GM12878 (cell line): ENCODE results near the gene CSRP1. TPM values are rescaled to one million over a fixed set of nuclear protein-coding genes. Genes with fewer than 3 reads are reported as not detected.
A peak's percentile ranks its signal among the peaks of the same experiment; 100 is the strongest.

Experiments
- BHLHE40 ChIP-seq, 2 experiments: fragments of 450-650 bp in 1 of 2; IDR thresholded peaks; 2 replicates each; pipeline ENCODE4 v1.6.1; 2011 to 2017; ENCODE audit warnings: low read depth in 2 of 2, borderline replicate concordance in 1 of 2, improper control_type of control experiment in 1 of 2, low read length in 1 of 2, mild to moderate bottlenecking in 1 of 2
- JUND ChIP-seq: IDR thresholded peaks from 2 replicates; pipeline ENCODE4 v1.6.1; 2012; ENCODE audit warnings: low read depth, mild to moderate bottlenecking, low read length, improper control_type of control experiment, moderate library complexity
- NFYB ChIP-seq: IDR thresholded peaks from 2 replicates; pipeline ENCODE4 v1.6.1; 2011; ENCODE audit warnings: low read depth, mild to moderate bottlenecking, low read length, improper control_type of control experiment, moderate library complexity; ENCODE audit not compliant: insufficient read depth
- SMAD1 ChIP-seq: fragments of 450-650 bp; IDR thresholded peaks from 2 replicates; pipeline ENCODE4 v1.6.1; 2018; ENCODE audit warnings: mild to moderate bottlenecking, low read depth; ENCODE audit not compliant: partially characterized antibody
- TARDBP ChIP-seq: IDR thresholded peaks from 2 replicates; pipeline ENCODE4 v1.6.1; 2016; ENCODE audit warnings: borderline replicate concordance
- YBX1 ChIP-seq: fragments of 450-650 bp; IDR thresholded peaks from 2 replicates; pipeline ENCODE4 v1.6.1; 2016; ENCODE audit warnings: antibody characterized with exemption
- ZNF207 ChIP-seq: fragments of 450-650 bp; IDR thresholded peaks from 2 replicates; pipeline ENCODE4 v1.6.1; 2014; ENCODE audit warnings: antibody characterized with exemption, mild to moderate bottlenecking, borderline replicate concordance
- polyA plus RNA-seq, 11 experiments: library from polyadenylated mRNA; depleted of rRNA in 4 of 11; unstranded in 6 of 11; stranded (reverse) in 5 of 11; fragments of >200 nt; fragmentation: Nextera tagmentation in 4 of 11; fragmentation: Illumina TruSeq in 1 of 11; extraction: Ambion mirVana in 4 of 11; extraction: Trizol in 1 of 11; gene quantifications; 1 replicate in 1 of 11; 2 replicates in 10 of 11; pipeline versions ENCODE4 v1.2.1 to v1.2.3, GENCODE V29; 2011 to 2016; ENCODE audit warnings: inconsistent platforms in 2 of 11, missing spikeins in 2 of 11, low read depth in 1 of 11
- total RNA-seq, 4 experiments: library from RNA; depleted of rRNA in 3 of 4; stranded (reverse); fragments of >200 nt in 3 of 4; fragmentation: Illumina TruSeq in 1 of 4; extraction: Trizol in 1 of 4; gene quantifications; 2 replicates each; pipeline versions ENCODE4 v1.2.1 to v1.2.3, GENCODE V29; 2013 to 2021
- TF ChIP-seq, protein P1 (sequence below): fragments of 450-650 bp; IDR thresholded peaks from 2 replicates; pipeline ENCODE4 v1.6.1; 2017; ENCODE audit warnings: mild to moderate bottlenecking
- TF ChIP-seq, protein P2 (sequence below): fragments of 450-650 bp; IDR thresholded peaks from 2 replicates; pipeline ENCODE4 v1.6.1; 2016; ENCODE audit warnings: mild to moderate bottlenecking, moderate library complexity, borderline replicate concordance
- TF ChIP-seq, protein P3 (sequence below): fragments of 150-350 bp; IDR thresholded peaks from 2 replicates; pipeline ENCODE4 v1.6.1; 2016; ENCODE audit warnings: low read depth, low read length
- TF ChIP-seq, protein P4 (sequence below): IDR thresholded peaks from 2 replicates; pipeline ENCODE4 v1.6.1; 2012; ENCODE audit warnings: low read depth, low read length, improper control_type of control experiment
- TF ChIP-seq, protein P5 (sequence below): fragments of 450-650 bp; formaldehyde crosslinking; IDR thresholded peaks from 2 replicates; pipeline ENCODE4 v1.4.0; 2022; ENCODE audit warnings: mild to moderate bottlenecking, moderate library complexity
- TF ChIP-seq, protein P6 (sequence below): IDR thresholded peaks from 2 replicates; pipeline ENCODE4 v1.6.1; 2012; ENCODE audit warnings: low read depth, low read length, improper control_type of control experiment

Gene CSRP1
- total and polyA plus RNA-seq, 10 of the 15 experiments (the other 5 are each of a cell fraction or from before 2014, with no cell fraction given), result 23.4 to 99.2 (median 80.7) TPM

DNA sequence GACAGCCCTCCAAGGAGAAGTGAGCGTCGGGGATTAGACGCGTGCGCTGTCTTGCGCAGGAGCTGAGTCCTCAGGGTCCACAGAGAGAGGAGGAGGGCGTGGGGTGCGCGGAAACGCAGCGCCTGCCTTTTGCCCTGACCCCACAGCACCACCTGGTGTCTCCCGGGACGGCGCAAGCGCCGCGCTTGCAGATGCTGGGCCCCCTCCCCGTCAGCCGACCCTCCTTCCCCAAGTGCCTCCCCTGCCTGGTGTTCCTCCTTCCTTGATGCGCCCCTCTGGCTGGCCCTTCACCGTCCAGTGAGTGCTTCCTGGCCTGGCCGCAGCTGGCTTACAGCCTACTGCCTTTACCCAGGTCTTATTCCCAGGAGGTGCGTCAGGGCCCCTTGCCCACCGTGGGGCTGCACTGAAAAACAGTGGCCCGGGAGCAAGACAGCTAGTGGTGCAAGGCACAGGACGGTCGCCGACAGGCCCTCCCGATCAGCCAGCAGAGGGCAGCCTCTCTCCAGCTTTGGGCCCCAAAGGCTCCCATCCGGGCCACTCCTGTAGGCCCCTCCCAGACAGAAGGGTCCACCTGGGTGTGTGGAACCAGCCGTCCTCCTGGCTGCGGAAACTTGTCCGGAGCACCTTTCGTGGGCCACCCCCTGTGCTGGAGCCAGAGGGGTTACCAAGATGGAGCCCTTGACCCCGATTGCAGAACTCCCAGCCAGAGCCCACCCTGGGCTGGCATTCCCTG, 25.0 kb downstream of the CSRP1 start (continued):
- TF ChIP-seq, protein P1, sequence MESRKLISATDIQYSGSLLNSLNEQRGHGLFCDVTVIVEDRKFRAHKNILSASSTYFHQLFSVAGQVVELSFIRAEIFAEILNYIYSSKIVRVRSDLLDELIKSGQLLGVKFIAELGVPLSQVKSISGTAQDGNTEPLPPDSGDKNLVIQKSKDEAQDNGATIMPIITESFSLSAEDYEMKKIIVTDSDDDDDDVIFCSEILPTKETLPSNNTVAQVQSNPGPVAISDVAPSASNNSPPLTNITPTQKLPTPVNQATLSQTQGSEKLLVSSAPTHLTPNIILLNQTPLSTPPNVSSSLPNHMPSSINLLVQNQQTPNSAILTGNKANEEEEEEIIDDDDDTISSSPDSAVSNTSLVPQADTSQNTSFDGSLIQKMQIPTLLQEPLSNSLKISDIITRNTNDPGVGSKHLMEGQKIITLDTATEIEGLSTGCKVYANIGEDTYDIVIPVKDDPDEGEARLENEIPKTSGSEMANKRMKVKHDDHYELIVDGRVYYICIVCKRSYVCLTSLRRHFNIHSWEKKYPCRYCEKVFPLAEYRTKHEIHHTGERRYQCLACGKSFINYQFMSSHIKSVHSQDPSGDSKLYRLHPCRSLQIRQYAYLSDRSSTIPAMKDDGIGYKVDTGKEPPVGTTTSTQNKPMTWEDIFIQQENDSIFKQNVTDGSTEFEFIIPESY, result no peak
- TF ChIP-seq, protein P2, sequence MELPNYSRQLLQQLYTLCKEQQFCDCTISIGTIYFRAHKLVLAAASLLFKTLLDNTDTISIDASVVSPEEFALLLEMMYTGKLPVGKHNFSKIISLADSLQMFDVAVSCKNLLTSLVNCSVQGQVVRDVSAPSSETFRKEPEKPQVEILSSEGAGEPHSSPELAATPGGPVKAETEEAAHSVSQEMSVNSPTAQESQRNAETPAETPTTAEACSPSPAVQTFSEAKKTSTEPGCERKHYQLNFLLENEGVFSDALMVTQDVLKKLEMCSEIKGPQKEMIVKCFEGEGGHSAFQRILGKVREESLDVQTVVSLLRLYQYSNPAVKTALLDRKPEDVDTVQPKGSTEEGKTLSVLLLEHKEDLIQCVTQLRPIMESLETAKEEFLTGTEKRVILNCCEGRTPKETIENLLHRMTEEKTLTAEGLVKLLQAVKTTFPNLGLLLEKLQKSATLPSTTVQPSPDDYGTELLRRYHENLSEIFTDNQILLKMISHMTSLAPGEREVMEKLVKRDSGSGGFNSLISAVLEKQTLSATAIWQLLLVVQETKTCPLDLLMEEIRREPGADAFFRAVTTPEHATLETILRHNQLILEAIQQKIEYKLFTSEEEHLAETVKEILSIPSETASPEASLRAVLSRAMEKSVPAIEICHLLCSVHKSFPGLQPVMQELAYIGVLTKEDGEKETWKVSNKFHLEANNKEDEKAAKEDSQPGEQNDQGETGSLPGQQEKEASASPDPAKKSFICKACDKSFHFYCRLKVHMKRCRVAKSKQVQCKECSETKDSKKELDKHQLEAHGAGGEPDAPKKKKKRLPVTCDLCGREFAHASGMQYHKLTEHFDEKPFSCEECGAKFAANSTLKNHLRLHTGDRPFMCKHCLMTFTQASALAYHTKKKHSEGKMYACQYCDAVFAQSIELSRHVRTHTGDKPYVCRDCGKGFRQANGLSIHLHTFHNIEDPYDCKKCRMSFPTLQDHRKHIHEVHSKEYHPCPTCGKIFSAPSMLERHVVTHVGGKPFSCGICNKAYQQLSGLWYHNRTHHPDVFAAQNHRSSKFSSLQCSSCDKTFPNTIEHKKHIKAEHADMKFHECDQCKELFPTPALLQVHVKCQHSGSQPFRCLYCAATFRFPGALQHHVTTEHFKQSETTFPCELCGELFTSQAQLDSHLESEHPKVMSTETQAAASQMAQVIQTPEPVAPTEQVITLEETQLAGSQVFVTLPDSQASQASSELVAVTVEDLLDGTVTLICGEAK, result no peak
- TF ChIP-seq, protein P3, sequence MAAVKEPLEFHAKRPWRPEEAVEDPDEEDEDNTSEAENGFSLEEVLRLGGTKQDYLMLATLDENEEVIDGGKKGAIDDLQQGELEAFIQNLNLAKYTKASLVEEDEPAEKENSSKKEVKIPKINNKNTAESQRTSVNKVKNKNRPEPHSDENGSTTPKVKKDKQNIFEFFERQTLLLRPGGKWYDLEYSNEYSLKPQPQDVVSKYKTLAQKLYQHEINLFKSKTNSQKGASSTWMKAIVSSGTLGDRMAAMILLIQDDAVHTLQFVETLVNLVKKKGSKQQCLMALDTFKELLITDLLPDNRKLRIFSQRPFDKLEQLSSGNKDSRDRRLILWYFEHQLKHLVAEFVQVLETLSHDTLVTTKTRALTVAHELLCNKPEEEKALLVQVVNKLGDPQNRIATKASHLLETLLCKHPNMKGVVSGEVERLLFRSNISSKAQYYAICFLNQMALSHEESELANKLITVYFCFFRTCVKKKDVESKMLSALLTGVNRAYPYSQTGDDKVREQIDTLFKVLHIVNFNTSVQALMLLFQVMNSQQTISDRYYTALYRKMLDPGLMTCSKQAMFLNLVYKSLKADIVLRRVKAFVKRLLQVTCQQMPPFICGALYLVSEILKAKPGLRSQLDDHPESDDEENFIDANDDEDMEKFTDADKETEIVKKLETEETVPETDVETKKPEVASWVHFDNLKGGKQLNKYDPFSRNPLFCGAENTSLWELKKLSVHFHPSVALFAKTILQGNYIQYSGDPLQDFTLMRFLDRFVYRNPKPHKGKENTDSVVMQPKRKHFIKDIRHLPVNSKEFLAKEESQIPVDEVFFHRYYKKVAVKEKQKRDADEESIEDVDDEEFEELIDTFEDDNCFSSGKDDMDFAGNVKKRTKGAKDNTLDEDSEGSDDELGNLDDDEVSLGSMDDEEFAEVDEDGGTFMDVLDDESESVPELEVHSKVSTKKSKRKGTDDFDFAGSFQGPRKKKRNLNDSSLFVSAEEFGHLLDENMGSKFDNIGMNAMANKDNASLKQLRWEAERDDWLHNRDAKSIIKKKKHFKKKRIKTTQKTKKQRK, result no peak
- peak; percentile 9 to 10; a peak in 1 of 4 replicates for TF ChIP-seq BHLHE40 (IDR thresholded peaks at IDR 0.05; ENCODE audit: borderline replicate concordance in 1 of 2, low read depth in 2 of 2, low read length in 1 of 2)
- TF ChIP-seq NFYB, result no peak
- TF ChIP-seq ZNF207, result peak; percentile 41; the same call in 1 of the 2 replicates
- no peak for TF ChIP-seq TARDBP
- TF ChIP-seq SMAD1, result no peak
- TF ChIP-seq, protein P4, sequence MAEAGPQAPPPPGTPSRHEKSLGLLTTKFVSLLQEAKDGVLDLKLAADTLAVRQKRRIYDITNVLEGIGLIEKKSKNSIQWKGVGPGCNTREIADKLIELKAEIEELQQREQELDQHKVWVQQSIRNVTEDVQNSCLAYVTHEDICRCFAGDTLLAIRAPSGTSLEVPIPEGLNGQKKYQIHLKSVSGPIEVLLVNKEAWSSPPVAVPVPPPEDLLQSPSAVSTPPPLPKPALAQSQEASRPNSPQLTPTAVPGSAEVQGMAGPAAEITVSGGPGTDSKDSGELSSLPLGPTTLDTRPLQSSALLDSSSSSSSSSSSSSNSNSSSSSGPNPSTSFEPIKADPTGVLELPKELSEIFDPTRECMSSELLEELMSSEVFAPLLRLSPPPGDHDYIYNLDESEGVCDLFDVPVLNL, result no peak
- TF ChIP-seq, protein P5, sequence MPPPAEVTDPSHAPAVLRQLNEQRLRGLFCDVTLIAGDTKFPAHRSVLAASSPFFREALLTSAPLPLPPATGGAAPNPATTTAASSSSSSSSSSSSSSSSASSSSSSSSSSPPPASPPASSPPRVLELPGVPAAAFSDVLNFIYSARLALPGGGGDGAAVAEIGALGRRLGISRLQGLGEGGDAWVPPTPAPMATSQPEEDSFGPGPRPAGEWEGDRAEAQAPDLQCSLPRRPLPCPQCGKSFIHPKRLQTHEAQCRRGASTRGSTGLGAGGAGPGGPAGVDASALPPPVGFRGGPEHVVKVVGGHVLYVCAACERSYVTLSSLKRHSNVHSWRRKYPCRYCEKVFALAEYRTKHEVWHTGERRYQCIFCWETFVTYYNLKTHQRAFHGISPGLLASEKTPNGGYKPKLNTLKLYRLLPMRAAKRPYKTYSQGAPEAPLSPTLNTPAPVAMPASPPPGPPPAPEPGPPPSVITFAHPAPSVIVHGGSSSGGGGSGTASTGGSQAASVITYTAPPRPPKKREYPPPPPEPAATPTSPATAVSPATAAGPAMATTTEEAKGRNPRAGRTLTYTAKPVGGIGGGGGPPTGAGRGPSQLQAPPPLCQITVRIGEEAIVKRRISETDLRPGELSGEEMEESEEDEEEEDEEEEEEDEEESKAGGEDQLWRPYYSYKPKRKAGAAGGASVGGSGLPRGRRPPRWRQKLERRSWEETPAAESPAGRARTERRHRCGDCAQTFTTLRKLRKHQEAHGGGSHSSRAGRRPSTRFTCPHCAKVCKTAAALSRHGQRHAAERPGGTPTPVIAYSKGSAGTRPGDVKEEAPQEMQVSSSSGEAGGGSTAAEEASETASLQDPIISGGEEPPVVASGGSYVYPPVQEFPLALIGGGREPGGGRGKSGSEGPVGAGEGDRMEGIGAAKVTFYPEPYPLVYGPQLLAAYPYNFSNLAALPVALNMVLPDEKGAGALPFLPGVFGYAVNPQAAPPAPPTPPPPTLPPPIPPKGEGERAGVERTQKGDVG (CRISPR knock-in tag), result no peak
- TF ChIP-seq, protein P6, sequence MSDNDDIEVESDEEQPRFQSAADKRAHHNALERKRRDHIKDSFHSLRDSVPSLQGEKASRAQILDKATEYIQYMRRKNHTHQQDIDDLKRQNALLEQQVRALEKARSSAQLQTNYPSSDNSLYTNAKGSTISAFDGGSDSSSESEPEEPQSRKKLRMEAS, result no peak
- TF ChIP-seq YBX1, result no peak
- no peak for TF ChIP-seq JUND
